GM12878 (cell line): ENCODE data around the gene PAQR5. TPM values are rescaled to one million over a fixed set of nuclear protein-coding genes. Genes with fewer than 3 reads are reported as not detected.

Experiments
- ATAC-seq: fragments of 200-7000 bp; cut with Tn5 transposase; 3 replicates; pipeline ENCODE4 v1.9.1; 2020; ENCODE audit warnings: mild to moderate bottlenecking, moderate library complexity
- BruUV-seq: library from RNA; stranded (reverse); fragments of 400-500 nt; replicated peaks from 2 replicates; lab custom pipeline; 2021; lab: Mats Ljungman, UMichigan
- CTCF ChIA-PET: fragments of 300-600 bp; sonication (Branson Sonifier 250); formaldehyde crosslinking; extraction: SDS; loops from one replicate; lab custom pipeline; 2021; ENCODE audit warnings: inconsistent platforms; lab: Yijun Ruan, JAX
- POLR2A ChIA-PET: fragments of 350-600 bp; formaldehyde crosslinking; extraction: SDS; loops from one replicate; lab custom pipeline; 2021; ENCODE audit warnings: inconsistent platforms; lab: Charles Lee
- RAD21 ChIA-PET: fragments of 300-600 bp; sonication (Branson Sonifier 250); formaldehyde crosslinking; loops from one replicate; lab custom pipeline; 2023; ENCODE audit warnings: antibody characterized with exemption; ENCODE audit not compliant: unreplicated experiment; lab: Charles Lee
- SMC1A ChIA-PET: fragments of 300-600 bp; sonication (Branson Sonifier 250); formaldehyde crosslinking; loops from one replicate; lab custom pipeline; 2023; ENCODE audit not compliant: unreplicated experiment, uncharacterized antibody; lab: Charles Lee
- DNase-seq: peaks from one replicate; pipeline ENCODE4 v3.0.0-alpha.2; 2011; ENCODE audit warnings: low read depth, low spot score
- FAIRE-seq: peaks from 3 replicates; lab custom pipeline; 2011; peaks lifted over from hg19 to GRCh38; lab: Jason Lieb, UNC
- H2AFZ ChIP-seq: 2 replicates; pipeline ENCODE4 v1.6.0; 2011; ENCODE audit warnings: low read depth, low read length, control low read depth; ENCODE audit not compliant: control insufficient read depth
- H3K27ac ChIP-seq: 2 replicates; pipeline ENCODE4 v1.5.1; 2011; ENCODE audit warnings: control low read depth; ENCODE audit not compliant: control insufficient read depth, insufficient read depth
- H3K27me3 ChIP-seq, 2 experiments: replicated peaks in 1 of 2; 2 replicates each; pipeline versions ENCODE4 v1.6.0 to v1.6.1; 2011; ENCODE audit warnings: low read length in 1 of 2; ENCODE audit not compliant: control insufficient read depth in 2 of 2, insufficient read depth in 2 of 2
- H3K36me3 ChIP-seq, 2 experiments: 2 replicates each; pipeline ENCODE4 v1.5.1; 2011; ENCODE audit warnings: low read length in 1 of 2; ENCODE audit not compliant: control insufficient read depth in 2 of 2, insufficient read depth in 2 of 2
- H3K4me1 ChIP-seq: 2 replicates; pipeline ENCODE4 v1.6.1; 2011; ENCODE audit warnings: mild to moderate bottlenecking, low read length, moderate library complexity, mixed read lengths; ENCODE audit not compliant: control insufficient read depth, insufficient read depth
- H3K4me2 ChIP-seq: 2 replicates; pipeline ENCODE4 v1.6.0; 2011; ENCODE audit warnings: control low read depth; ENCODE audit not compliant: control insufficient read depth, insufficient read depth
- H3K4me3 ChIP-seq: fragments of 200-600 bp; sonication (generic); 2 replicates; pipeline ENCODE4 v1.5.1; 2016
- H3K79me2 ChIP-seq: 2 replicates; pipeline ENCODE4 v1.6.0; 2011; ENCODE audit warnings: low read length; ENCODE audit not compliant: control insufficient read depth, insufficient read depth
- H3K9ac ChIP-seq: 2 replicates; pipeline ENCODE4 v1.8.0; 2011; ENCODE audit warnings: low read length, control low read depth, mixed read lengths; ENCODE audit not compliant: control insufficient read depth, insufficient read depth
- H3K9me3 ChIP-seq: replicated peaks from 3 replicates; pipeline ENCODE4 v1.5.1; 2011; ENCODE audit warnings: mild to moderate bottlenecking, low read length; ENCODE audit not compliant: control insufficient read depth, insufficient read depth
- H4K20me1 ChIP-seq: 2 replicates; pipeline ENCODE4 v1.6.0; 2011; ENCODE audit not compliant: control insufficient read depth, insufficient read depth
- BHLHE40 ChIP-seq, 2 experiments: fragments of 450-650 bp in 1 of 2; IDR thresholded peaks; 2 replicates each; pipeline ENCODE4 v1.6.1; 2011 to 2017; ENCODE audit warnings: low read depth in 2 of 2, borderline replicate concordance in 1 of 2, improper control_type of control experiment in 1 of 2, low read length in 1 of 2, mild to moderate bottlenecking in 1 of 2
- BMI1 ChIP-seq: fragments of 450-650 bp; IDR thresholded peaks from 2 replicates; pipeline ENCODE4 v1.6.1; 2016; ENCODE audit warnings: mild to moderate bottlenecking, moderate library complexity, borderline replicate concordance
- BRCA1 ChIP-seq: IDR thresholded peaks from 2 replicates; pipeline ENCODE4 v1.6.1; 2011; ENCODE audit warnings: low read depth, low read length, improper control_type of control experiment
- CBFB ChIP-seq: IDR thresholded peaks from 2 replicates; pipeline ENCODE4 v1.6.1; 2016; ENCODE audit warnings: antibody characterized with exemption, low read depth
- CHD2 ChIP-seq: IDR thresholded peaks from 2 replicates; pipeline ENCODE4 v1.6.1; 2011; ENCODE audit warnings: low read depth, low read length, improper control_type of control experiment, borderline replicate concordance
- KLF5 ChIP-seq: fragments of 450-650 bp; IDR thresholded peaks from 2 replicates; pipeline ENCODE4 v1.6.1; 2014; ENCODE audit warnings: mild to moderate bottlenecking; ENCODE audit not compliant: partially characterized antibody
- MAX ChIP-seq: IDR thresholded peaks from 2 replicates; pipeline ENCODE4 v1.6.1; 2012; ENCODE audit warnings: low read depth, low read length, improper control_type of control experiment
- MTA3 ChIP-seq: IDR thresholded peaks from 2 replicates; pipeline ENCODE4 v1.6.1; 2012; ENCODE audit warnings: low read length, inconsistent platforms, borderline replicate concordance
- NFIC ChIP-seq: IDR thresholded peaks from 2 replicates; pipeline ENCODE4 v1.6.1; 2012; ENCODE audit warnings: low read depth, mild to moderate bottlenecking, inconsistent platforms, low read length, moderate library complexity
- RAD21 ChIP-seq: IDR thresholded peaks from 2 replicates; pipeline ENCODE4 v1.6.1; 2011; ENCODE audit warnings: mild to moderate bottlenecking, low read depth, low read length, moderate library complexity; ENCODE audit not compliant: insufficient read depth
- RELA ChIP-seq: fragments of 450-650 bp; IDR thresholded peaks from 2 replicates; pipeline ENCODE4 v1.8.0; 2014; ENCODE audit warnings: borderline replicate concordance; ENCODE audit not compliant: partially characterized antibody
- REST ChIP-seq: IDR thresholded peaks from 2 replicates; pipeline ENCODE4 v1.6.1; 2012; ENCODE audit warnings: mild to moderate bottlenecking, low read depth, low read length
- YY1 ChIP-seq: IDR thresholded peaks from 2 replicates; pipeline ENCODE4 v1.6.1; 2011; ENCODE audit warnings: low read depth, mild to moderate bottlenecking, low read length
- WGBS: methylation state at CpG from one replicate; pipeline ENCODE4 v1.1.6; 2016; ENCODE audit warnings: low lambda C conversion rate; ENCODE audit not compliant: insufficient replicate concordance, insufficient coverage; ENCODE audit errors: missing lambda C conversion rate; 5-methylcytosine and 5-hydroxymethylcytosine counted together
- in situ Hi-C: fragments of 300-500 bp; cut with MboI; formaldehyde crosslinking; loops from 9 replicates; pipeline ENCODE4 v1.14.3; 2018; ENCODE audit warnings: mixed read lengths
- intact Hi-C: fragments of 100-400 bp; cut with micrococcal nuclease; formaldehyde crosslinking; loops from one replicate; pipeline ENCODE4 v1.14.2; 2022; ENCODE audit not compliant: unreplicated experiment
- polyA plus RNA-seq, 11 experiments: library from polyadenylated mRNA; depleted of rRNA in 4 of 11; unstranded in 6 of 11; stranded (reverse) in 5 of 11; fragments of >200 nt; fragmentation: Nextera tagmentation in 4 of 11; fragmentation: Illumina TruSeq in 1 of 11; extraction: Ambion mirVana in 4 of 11; extraction: Trizol in 1 of 11; gene quantifications; 1 replicate in 1 of 11; 2 replicates in 10 of 11; pipeline versions ENCODE4 v1.2.1 to v1.2.3, GENCODE V29; 2011 to 2016; ENCODE audit warnings: inconsistent platforms in 2 of 11, missing spikeins in 2 of 11, low read depth in 1 of 11
- total RNA-seq, 4 experiments: library from RNA; depleted of rRNA in 3 of 4; stranded (reverse); fragments of >200 nt in 3 of 4; fragmentation: Illumina TruSeq in 1 of 4; extraction: Trizol in 1 of 4; gene quantifications; 2 replicates each; pipeline versions ENCODE4 v1.2.1 to v1.2.3, GENCODE V29; 2013 to 2021
- TF ChIP-seq, protein P1 (sequence below): IDR thresholded peaks from 2 replicates; pipeline ENCODE4 v1.6.1; 2012; ENCODE audit warnings: improper control_type of control experiment, low read depth, low read length; ENCODE audit not compliant: insufficient replicate concordance

The PAQR5 gene
- total and polyA plus RNA-seq, 10 of the 15 experiments (the other 5 are each of a cell fraction or from before 2014, with no cell fraction given): 0.02 to 0.03 TPM; not detected in 8

DNA sequence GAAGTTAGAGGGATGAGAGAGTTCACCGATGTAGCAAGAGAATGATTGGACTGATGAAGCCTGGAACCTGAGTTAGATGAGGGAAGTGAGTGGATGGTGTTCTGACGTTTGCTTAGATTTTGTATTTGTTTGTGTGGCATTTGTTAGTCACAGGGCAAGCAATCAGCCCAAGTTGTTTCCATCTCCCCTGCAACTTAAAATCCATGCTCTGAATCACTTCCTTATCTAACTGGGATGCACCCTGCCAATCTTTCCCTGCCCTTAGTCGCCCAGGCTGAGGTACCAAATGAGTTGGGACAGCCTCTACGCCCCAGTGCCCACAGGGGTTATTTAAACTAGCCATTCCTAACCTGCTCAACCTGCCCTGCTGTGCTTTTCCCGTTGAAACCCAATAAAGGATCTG is 12.6 kb downstream of the PAQR5 start:
- ATAC-seq: no peak
- SMC1A ChIA-PET: no interaction called here
- CTCF ChIA-PET: no interaction called here

More for the DNA sequence above, 12.6 kb downstream of the PAQR5 start:
- in situ Hi-C loops (no loop called here), intact Hi-C loops (no loop called here)
- TF ChIP-seq BRCA1 (no peak), CBFB (no peak), YY1 (no peak), RAD21 (no peak), KLF5 (no peak), RELA (no peak), CHD2 (no peak), MTA3 (no peak), REST (no peak), BHLHE40 (IDR thresholded peaks at IDR 0.05; ENCODE audit: borderline replicate concordance in 1 of 2, low read depth in 2 of 2, low read length in 1 of 2) (no peak), MAX (no peak), BMI1 (no peak), NFIC (no peak)
- TF ChIP-seq, protein P1, sequence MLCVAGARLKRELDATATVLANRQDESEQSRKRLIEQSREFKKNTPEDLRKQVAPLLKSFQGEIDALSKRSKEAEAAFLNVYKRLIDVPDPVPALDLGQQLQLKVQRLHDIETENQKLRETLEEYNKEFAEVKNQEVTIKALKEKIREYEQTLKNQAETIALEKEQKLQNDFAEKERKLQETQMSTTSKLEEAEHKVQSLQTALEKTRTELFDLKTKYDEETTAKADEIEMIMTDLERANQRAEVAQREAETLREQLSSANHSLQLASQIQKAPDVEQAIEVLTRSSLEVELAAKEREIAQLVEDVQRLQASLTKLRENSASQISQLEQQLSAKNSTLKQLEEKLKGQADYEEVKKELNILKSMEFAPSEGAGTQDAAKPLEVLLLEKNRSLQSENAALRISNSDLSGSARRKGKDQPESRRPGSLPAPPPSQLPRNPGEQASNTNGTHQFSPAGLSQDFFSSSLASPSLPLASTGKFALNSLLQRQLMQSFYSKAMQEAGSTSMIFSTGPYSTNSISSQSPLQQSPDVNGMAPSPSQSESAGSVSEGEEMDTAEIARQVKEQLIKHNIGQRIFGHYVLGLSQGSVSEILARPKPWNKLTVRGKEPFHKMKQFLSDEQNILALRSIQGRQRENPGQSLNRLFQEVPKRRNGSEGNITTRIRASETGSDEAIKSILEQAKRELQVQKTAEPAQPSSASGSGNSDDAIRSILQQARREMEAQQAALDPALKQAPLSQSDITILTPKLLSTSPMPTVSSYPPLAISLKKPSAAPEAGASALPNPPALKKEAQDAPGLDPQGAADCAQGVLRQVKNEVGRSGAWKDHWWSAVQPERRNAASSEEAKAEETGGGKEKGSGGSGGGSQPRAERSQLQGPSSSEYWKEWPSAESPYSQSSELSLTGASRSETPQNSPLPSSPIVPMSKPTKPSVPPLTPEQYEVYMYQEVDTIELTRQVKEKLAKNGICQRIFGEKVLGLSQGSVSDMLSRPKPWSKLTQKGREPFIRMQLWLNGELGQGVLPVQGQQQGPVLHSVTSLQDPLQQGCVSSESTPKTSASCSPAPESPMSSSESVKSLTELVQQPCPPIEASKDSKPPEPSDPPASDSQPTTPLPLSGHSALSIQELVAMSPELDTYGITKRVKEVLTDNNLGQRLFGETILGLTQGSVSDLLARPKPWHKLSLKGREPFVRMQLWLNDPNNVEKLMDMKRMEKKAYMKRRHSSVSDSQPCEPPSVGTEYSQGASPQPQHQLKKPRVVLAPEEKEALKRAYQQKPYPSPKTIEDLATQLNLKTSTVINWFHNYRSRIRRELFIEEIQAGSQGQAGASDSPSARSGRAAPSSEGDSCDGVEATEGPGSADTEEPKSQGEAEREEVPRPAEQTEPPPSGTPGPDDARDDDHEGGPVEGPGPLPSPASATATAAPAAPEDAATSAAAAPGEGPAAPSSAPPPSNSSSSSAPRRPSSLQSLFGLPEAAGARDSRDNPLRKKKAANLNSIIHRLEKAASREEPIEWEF: no peak
- no peaks in the 10 kb centered on the region for H4K20me1 ChIP-seq
- no peak overlapping the region for H3K4me3 ChIP-seq
- H3K27me3 ChIP-seq: peaks cover 0 to 2% of the 10 kb centered on the region in 2 experiments; a peak in 1 of 4 replicates
- RAD21 ChIA-PET: no interaction called here
- no peak overlapping the region for H3K27ac ChIP-seq
- H3K9ac ChIP-seq: no peak overlapping the region
- H3K4me1 ChIP-seq: no peaks in the 10 kb centered on the region
- H3K79me2 ChIP-seq: no peaks in the 10 kb centered on the region
- FAIRE-seq: no peak
- H2AFZ ChIP-seq: no peak overlapping the region
- no peaks in the 10 kb centered on the region for H3K36me3 ChIP-seq
- no peaks in the 10 kb centered on the region for H3K9me3 ChIP-seq
- no peak overlapping the region for H3K4me2 ChIP-seq
- POLR2A ChIA-PET: no interaction called here
- DNase-seq: no peak
- WGBS: 18% methylated on average over 5 of the region's 5 CpGs
- no TSS peak for BruUV-seq
